Stomach (tissue), 4 donors: Measurements from ENCODE around the gene CLTA.

Source experiments
- EP300 ChIP-seq: sonication (generic); formaldehyde crosslinking; IDR thresholded peaks from one replicate; pipeline ENCODE4 v1.6.1; 2017; ENCODE audit warnings: antibody characterized with exemption
- POLR2A ChIP-seq, 4 donors: fragments of 450-650 bp; IDR thresholded peaks; one replicate each; pipeline ENCODE4 v1.6.1; 2016; ENCODE audit warnings: antibody characterized with exemption in 4 of 4, control low read depth in 2 of 4, mild to moderate bottlenecking in 1 of 4, moderate library complexity in 1 of 4
- POLR2AphosphoS5 ChIP-seq, 3 donors: sonication (generic); formaldehyde crosslinking; IDR thresholded peaks; one replicate each; pipeline ENCODE4 v1.6.1; 2016; ENCODE audit warnings: antibody characterized with exemption in 3 of 3

- TF ChIP-seq POLR2A (IDR thresholded peaks at IDR 0.05) (no peak), POLR2AphosphoS5 (IDR thresholded peaks at IDR 0.05) (no peak), EP300 (no peak)
Measured at GRCh38 chr9:36191686-36192085, 965 bp downstream of the CLTA start.
